Right ventricle myocardium superior (tissue), 1 donor: ENCODE data around the gene SYNE4. TPM values are rescaled to one million over a fixed set of nuclear protein-coding genes. Genes with fewer than 3 reads are reported as not detected.
"Not testable (repeated sequence)": the region's sequence is repeated elsewhere in the genome, so short reads cannot be mapped to it uniquely, and the experiment has no call there.

Experiments
- ATAC-seq: fragments of 200-7000 bp; cut with Tn5 transposase; one replicate; pipeline ENCODE4 v1.9.1; 2020; ENCODE audit warnings: mild to moderate bottlenecking; ENCODE audit not compliant: poor library complexity
- DNase-seq: peaks from one replicate; pipeline ENCODE4 v3.0.0-alpha.2; 2020
- intact Hi-C: fragments of 100-400 bp; cut with DNase I; formaldehyde crosslinking; loops from one replicate; pipeline ENCODE4 v1.11.2; 2022
- long read RNA-seq: library from polyadenylated mRNA; unstranded; transcript quantifications from one replicate; pipeline ENCODE4 v2.0.0, GENCODE V29; 2021
- total RNA-seq: library from RNA; stranded (reverse); fragmentation: NEBNext Ultra II Directional; extraction: Animal tissue kit (Norgen Biotek cat#: 25700); gene quantifications from one replicate; pipeline ENCODE4 v1.2.1, GENCODE V29; 2021
- donor health status: DM: no; HTN: yes; CAD: no; lungs with severe emphysema.

Gene SYNE4
- total RNA-seq, result 0.30 TPM
- long read RNA-seq, partial matches to known transcripts, result 0 of 1 reads
- long read RNA-seq, other reads (novel, unspliced or antisense), result 1 of 1 reads

- ATAC-seq, result no peak
- intact Hi-C loops, result no loop called here
Measured at GRCh38 chr19:36008336-36008978, at the start of gene SYNE4. Gene SYNE4, minus strand, starts transcription at chr19:36008813. Its CDS starts 132 bp downstream, at chr19:36008681.

GRCh38 chr19:36054733-36055686 is 46.4 kb upstream of the SYNE4 start, which contains the start of gene WDR62:
Gene WDR62, plus strand, starts transcription at chr19:36054897. Its CDS starts 75 bp downstream, at chr19:36054972.
- ATAC-seq (peak; percentile 89), DNase-seq (peak; percentile 97)
- intact Hi-C loops, result loop anchor here (2.0 kb wide), 1 partner anchor 60 kb away; the partner anchor contains the start of genes POLR2I and TBCB

More at GRCh38 chr19:36008336-36008978, at the start of gene SYNE4:
- DNase-seq, result no peak

- intact Hi-C loops, result loop anchor here (2.0 kb wide), 1 partner anchor 61 kb away; the partner anchor contains the start of genes POLR2I and TBCB
- ATAC-seq (peak; percentile 97), DNase-seq (peak; percentile 100)
Measured at GRCh38 chr19:36054119-36054732, 45.6 kb upstream of the SYNE4 start, which contains the start of gene THAP8. Gene THAP8, minus strand, starts transcription at chr19:36054285. Its CDS starts 68 bp downstream, at chr19:36054217.

GRCh38 chr19:36051637-36052036 is 43.0 kb upstream of the SYNE4 start:
- intact Hi-C loops, result no loop called here
- DNase-seq (no peak), ATAC-seq (no peak)

GRCh38 chr19:36051236-36051635 is 42.6 kb upstream of the SYNE4 start:
- DNase-seq (no peak), ATAC-seq (no peak)
- intact Hi-C loops, result no loop called here

GRCh38 chr19:36049080-36049698 is 40.6 kb upstream of the SYNE4 start:
- no peak for ATAC-seq
- no peak for DNase-seq
- intact Hi-C loops, result no loop called here

- intact Hi-C loops, result no loop called here
- ATAC-seq (no peak), DNase-seq (no peak)
Measured at GRCh38 chr19:36047835-36048234, 39.2 kb upstream of the SYNE4 start.

- no peak for ATAC-seq
- no peak for DNase-seq
- intact Hi-C loops, result no loop called here
Measured at GRCh38 chr19:36046443-36047050, 37.9 kb upstream of the SYNE4 start.

- ATAC-seq (no peak), DNase-seq (no peak)
- intact Hi-C loops, result no loop called here
Measured at GRCh38 chr19:36043952-36044351, 35.3 kb upstream of the SYNE4 start.

- ATAC-seq (peak; percentile 48), DNase-seq (no peak)
- intact Hi-C loops, result no loop called here
Measured at GRCh38 chr19:36041831-36042230, 33.2 kb upstream of the SYNE4 start.

GRCh38 chr19:36041092-36041491 is 32.5 kb upstream of the SYNE4 start:
- DNase-seq, intact Hi-C loops, ATAC-seq: not testable (repeated sequence)

- no peak for ATAC-seq
- intact Hi-C loops, result no loop called here
Measured at GRCh38 chr19:36040495-36040894, 31.9 kb upstream of the SYNE4 start.

GRCh38 chr19:36032251-36033104 is 23.9 kb upstream of the SYNE4 start, which contains the start of gene CLIP3:
Gene CLIP3, minus strand, starts transcription at chr19:36032873. Its CDS starts 516 bp downstream, at chr19:36032357.
- DNase-seq (peak; percentile 79), ATAC-seq (peak; percentile 85)
- intact Hi-C loops, result no loop called here

More at GRCh38 chr19:36040495-36040894, 31.9 kb upstream of the SYNE4 start:
- no peak for DNase-seq

- intact Hi-C loops, result no loop called here
- ATAC-seq (no peak), DNase-seq (no peak)
Measured at GRCh38 chr19:36031308-36031707, 22.7 kb upstream of the SYNE4 start.

- ATAC-seq, result no peak
- no peak for DNase-seq
- intact Hi-C loops, result no loop called here
Measured at GRCh38 chr19:36030264-36031148, 21.9 kb upstream of the SYNE4 start.
